ENCODE results near the gene CBR3.
A peak's percentile ranks its signal among the peaks of the same experiment; 100 is the strongest.
"Not testable (repeated sequence)": the region's sequence is repeated elsewhere in the genome, so short reads cannot be mapped to it uniquely, and the experiment has no call there.

Gene CBR3

DNA sequence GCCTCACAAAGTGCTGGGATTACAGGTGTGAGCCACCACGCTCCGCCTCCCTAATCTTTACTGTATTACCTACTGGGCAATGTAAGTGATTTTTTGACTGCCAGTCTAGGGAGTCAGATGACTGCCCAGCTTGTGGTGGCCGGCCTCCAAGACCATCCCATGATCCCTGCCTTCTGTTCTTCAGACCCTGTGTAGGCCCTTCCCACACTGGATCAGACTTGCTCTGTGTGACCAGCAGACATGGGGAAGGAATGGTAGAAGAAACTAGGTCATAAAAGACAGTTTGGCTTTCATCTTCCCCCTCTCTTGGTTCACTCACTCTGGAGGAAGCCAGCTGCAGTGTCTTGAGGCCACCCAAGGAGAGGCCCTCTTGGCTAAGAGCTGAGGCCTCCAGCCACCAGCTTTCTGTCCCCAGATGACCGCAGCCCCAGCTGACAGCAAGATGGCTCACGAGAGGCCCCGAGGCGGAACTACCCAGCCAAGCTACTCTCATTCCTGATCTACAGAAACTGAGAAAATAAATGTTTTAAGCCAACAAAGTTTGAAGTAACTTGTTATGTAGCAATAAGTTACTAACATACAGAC is 14.5 kb upstream of the CBR3 start:
- no peak for DNase-seq

DNA sequence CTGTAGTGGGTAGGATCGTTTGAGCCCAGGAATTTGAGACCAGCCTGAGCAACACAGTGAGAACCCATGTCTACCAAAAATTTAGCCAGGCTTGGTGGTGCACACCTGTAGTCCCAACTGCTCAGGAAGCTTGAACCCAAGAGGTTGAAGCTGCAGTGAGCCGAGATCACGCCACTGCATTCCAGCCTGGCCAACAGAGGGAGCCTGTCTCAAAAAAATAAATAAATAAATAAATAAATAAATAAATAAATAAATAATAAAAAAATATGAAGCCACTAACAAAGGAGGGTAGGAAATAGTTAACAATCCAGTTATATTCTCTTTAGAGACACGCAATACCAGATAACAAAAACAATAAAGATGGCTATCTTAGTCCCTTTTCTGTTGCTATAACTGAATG is 11.9 kb upstream of the CBR3 start:
- DNase-seq, result no peak

DNA sequence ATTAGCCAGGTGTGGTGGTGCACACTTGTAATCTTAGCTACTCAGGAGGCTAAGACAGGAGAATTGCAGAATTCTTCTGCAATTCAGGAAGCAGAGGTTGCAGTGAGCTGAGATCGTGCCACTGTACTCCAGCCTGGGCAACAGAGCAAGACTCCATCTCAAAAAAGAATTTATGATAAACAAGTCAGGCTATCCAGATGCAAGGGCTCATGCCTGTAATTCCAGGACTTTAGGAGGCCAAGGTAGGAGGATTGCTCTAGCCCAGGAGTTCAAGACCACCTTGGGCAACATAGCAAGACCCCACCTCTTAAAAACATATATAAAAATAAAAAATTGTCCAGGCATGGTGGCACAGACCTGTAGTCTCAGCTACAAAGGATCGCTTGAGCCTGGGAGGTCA is 10.5 kb upstream of the CBR3 start:
- DNase-seq, result no peak

DNA sequence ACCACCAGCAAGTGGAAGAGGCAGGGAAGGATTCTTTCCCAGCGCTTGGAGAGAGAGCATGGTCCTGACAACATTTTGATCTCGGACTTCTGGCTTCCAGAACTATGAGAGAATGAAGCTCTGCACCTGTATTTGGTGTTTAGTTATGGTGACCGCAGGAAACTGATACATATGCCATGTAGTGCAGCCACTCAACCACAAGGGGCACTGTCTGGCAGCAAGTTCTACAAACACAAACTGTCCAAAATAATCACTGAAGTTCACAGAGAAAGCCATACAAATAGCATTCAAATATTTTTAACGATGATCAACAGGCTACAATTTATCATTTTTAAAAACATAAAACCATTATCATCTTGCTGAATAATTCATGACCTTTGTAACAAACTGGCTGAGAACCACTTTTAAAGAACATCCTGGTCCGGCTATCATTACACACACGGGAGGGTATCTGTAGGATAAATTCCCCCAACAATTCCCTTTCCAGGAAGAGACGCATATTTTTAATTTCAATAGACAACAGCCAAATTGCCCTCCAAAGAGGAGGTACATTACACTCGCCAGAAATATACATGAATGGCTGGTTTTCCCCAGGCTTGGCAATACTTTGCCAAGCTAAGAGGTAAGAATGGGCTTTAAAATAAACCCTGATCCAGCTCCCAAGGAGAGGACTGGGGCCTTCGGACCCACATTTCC is 9.2 kb upstream of the CBR3 start:
- DNase-seq, result peak; percentile 49

DNA sequence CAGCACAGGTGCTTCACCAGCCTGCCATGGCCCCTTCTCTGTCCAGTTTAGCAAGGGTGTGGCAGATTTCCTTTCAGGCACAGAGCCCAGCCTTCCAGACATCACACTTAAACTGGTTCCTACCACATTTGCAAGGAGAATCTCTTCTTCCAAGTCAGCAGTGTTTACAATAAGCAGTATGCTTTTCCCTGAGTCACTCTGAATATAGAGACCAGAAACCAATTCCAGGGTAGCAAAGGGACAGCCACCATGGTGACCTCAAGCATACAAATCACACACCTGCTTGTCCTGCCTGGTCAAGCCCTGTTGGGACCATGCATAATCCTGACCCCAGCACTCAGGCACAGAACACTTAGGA is 8.7 kb upstream of the CBR3 start:
- no peak for DNase-seq

DNA sequence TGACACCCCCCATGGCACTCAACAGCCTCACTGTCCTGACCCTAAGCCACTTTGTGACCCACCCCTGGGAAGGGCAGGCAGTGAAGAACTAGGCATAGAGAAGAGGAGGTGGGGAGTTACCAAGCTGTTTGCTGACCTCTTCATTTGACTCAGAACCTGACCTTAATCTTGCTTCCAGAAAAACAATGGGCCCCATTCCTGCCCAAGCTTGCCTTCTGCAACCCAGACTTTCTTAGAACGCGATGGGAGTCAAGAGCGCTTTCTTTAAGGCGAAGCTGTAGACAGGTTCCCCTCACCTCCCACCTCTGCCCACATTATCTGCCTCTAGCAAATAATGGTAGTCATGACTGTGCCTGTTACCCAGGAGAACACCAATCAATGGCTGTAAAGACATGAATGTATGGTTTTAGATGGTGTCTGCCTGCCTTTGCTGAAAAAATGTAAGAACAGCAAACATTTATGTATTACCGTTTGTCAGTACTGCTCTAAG is 8.2 kb upstream of the CBR3 start:
- no peak for DNase-seq

DNA sequence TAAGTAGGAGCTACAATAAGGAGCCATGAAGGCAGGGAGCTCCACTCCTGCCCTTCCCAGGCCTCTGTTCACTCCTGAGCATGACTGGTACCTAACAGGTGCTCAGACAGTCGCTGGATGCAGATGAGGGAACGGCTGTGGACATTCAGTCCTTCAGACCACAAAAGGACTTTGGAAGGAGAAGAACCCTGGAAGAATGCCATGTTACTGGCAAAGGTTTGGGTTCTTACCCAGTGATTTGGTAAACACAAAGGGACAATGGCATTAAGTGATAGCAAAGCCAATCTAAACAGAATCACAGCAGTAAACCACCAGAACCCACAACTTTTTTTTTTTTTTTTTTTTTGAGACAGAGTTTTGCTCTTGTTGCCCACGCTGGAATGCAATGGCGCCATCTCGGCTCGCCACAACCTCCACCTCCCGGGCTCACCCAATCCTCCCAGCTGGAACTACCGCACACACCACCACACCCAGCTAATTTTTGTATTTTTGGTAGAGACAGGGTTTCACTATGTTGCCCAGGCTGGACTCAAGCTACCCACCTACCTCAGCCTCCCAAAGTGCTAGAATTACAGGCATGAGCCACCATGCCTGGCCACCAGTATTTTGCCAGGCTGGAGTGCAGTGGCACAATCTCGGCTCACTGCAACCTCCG is 7.5 kb upstream of the CBR3 start:
- no peak for DNase-seq

DNA sequence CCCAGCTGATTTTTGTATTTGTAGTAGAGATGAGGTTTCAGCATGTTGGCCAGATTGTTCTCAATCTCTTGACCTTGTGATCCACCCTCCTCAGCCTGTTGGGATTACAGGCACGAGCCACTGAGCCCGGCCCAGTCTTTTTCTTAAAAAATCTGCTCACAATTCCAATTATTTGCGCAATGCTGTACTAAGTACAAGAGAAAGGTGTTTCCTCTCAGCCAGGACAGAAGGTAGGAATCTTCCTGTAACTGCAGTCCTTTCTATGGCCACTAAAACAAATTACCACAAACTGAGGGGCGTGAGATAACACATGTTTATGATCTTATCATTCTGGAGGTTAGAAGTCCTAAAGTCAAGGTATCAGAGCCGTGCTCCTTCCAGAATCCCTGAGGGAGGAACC is 6.9 kb upstream of the CBR3 start:
- DNase-seq, result no peak

DNA sequence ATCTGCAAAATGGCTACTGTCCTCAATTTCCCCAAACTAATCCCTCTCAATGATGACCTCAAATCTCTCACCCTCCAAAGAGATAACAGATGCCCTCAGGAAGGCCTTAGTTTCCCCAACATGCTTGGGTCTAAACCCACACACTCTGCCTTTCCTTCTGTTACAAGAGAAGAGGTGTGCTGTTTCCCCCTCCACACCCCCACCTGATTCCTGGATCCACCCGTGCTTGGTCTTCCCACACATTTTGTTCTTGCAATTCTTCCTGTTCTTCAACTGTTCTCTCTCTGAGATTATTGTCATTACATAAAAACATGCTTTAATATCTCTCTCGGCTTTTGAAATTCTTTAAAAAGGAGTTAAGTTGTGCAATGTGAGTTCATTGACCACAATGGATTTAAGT is 5.7 kb upstream of the CBR3 start:
- DNase-seq, result no peak

DNA sequence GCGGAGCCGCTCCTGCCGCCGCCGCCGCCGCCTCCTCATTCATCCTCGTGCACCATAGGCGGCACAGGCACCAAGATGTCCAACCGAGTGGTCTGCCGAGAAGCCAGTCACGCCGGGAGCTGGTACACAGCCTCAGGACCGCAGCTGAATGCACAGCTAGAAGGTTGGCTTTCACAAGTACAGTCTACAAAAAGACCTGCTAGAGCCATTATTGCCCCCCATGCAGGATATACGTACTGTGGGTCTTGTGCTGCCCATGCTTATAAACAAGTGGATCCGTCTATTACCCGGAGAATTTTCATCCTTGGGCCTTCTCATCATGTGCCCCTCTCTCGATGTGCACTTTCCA is 4.5 kb upstream of the CBR3 start:
- not testable (repeated sequence) for DNase-seq

DNA sequence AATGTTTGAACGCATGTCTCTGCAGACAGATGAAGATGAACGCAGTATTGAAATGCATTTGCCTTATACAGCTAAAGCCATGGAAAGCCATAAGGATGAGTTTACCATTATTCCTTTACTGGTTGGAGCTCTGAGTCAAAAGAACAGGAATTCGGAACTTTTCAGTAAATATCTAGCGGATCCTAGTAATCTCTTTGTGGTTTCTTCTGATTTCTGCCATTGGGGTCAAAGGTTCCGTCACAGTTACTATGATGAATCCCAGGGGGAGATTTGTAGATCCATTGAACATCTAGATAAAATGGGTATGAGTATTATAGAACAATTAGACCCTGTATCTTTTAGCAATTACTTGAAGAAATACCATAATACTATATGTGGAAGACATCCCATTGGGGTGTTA is 4.0 kb upstream of the CBR3 start:
- DNase-seq, result not testable (repeated sequence)

DNA sequence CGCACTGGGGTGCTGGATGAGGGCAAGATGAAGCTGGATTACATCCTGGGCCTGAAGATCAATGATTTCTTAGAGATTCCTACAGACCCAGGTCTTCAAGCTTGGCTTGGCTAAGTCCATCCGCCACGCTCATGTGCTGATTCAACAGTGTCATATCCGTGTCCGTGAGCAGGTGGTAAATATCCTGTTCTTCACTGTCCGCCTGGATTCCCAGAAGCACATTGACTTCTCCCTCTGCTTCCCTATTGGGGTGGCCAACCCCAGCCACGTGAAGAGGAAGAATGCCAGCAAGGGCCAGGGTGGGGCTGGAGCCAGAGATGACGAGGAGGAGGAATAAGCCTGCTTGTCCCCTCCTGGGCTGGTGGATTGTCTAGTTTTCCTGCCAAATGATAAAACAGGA is 2.2 kb upstream of the CBR3 start:
- no peak for DNase-seq

DNA sequence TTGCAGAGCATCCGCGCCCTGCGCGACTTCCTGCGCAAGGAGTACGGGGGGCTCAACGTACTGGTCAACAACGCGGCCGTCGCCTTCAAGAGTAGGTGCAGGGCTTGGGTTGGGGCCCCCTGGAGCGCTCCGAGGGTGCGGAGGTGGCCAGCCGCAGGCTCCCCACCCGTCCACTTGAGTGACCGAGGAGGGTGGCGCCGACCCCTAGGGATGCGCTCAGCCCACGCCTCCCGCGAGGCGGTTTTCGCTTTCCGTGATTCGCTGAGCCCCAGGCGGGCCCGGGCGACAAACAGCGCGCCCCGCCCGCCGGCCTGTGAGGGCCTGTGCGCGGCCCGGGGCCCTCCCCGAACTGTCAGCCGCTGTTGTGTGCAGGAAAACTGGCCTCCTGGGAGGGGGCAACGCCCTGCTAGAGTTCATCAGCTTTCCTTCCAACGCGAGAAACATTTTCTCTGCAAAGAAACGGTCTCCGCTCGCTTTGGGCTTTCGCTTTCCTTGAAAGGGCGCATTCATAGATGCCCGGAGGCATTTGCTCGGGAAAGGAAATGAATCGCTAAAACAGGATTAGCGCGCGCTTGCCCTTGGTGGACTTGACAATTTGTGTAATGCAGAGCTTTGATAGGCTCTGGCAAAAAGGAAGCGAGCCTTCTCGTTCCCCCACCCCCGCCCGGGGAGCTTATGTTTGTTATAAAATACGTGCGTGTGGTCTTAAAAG is 668 bp downstream of the CBR3 start:
- no peak for DNase-seq

DNA sequence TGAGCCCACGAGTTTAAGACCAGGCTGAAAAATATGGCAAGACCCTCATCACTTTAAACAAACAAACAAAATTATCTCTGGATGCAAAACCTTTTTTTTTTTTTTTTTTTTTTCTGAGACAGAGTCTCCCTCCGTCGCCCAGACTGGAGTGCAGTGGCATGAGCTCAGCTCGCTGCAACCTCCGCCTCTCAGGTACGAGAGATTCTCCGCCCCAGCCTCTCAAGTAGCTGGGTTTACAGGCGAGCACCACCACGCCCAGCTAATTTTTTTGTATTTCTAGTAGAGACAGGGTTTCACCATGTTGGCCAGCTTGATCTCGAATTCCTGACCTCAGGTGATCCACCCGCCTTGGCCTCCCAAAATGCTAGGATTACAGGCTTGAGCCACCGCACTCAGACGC is 4.9 kb downstream of the CBR3 start:
- not testable (repeated sequence) for DNase-seq

DNA sequence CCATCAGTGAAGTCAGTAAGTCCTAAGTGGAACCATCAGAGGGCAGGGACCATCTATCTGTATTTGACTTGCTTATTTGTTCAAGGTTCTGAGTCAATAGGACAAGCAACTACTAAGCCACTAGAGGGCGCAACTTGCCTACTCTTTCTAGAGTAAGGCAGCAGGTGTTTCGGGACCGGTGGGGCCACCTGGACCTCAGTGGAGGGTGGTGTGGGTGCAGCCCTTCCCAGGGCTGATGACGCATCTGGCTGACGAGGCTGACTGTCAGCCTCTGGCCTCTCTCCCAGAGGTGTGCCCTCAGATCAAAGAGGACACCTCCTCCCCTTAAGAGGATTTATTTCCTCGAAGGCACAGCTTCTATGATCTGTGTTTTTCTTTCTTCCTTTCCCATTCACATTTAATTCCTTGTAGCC is 6.6 kb downstream of the CBR3 start:
- DNase-seq, result peak; percentile 74

DNA sequence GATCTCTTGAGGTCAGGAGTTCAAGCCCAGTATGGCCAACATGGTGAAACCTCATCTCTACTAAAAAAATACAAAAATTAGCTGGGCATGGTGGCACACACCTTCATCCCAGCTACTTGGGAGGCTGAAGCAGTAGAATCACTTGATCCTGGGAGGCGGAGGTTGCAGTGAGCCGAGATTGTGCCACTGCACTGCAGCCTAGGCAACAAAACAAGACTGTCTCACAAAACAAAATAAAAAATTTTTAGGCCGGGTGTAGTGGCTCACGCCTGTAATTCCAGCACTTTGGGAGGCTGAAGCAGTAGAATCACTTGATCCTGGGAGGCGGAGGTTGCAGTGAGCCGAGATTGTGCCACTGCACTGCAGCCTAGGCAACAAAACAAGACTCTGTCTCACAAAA is 9.4 kb downstream of the CBR3 start:
- not testable (repeated sequence) for DNase-seq

DNA sequence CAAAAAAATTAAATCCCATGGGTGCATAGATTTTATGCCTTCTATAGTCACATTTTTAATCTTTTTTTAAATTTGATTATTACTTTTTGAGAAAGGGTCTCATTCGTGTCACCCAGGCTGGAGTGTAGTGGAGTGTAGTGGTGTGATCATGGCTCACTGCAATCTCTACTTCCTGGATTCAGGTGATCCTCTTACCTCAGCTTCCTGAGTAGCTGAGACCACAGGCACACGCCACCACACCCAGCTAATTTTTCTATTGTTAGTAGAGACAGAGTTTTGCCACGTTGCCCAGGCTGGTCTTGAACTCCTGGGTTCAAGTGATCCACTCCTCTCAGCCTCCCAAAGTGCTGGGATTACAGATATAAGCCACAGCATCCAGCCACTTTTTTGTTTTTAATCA is 10.4 kb downstream of the CBR3 start:
- no peak for DNase-seq

DNA sequence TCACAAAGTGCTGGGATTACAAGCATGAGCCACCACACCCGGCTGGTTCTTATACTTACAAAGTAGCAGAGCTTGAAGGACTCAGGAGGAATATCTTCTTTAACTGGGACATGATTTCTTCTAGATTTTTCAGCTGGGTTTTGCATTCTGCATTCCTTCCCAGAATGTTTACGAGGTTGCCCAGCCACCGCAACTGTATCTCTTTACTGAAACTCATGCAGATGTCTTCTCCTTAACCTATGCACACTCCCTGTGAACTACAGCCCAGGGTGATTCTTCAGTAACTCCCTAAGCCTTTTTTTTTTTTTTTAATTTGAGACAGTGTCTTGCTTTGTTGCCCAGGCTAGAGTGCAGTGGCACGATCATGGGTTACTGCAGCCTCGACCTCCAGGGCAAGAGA is 13.0 kb downstream of the CBR3 start:
- no peak for DNase-seq

DNA sequence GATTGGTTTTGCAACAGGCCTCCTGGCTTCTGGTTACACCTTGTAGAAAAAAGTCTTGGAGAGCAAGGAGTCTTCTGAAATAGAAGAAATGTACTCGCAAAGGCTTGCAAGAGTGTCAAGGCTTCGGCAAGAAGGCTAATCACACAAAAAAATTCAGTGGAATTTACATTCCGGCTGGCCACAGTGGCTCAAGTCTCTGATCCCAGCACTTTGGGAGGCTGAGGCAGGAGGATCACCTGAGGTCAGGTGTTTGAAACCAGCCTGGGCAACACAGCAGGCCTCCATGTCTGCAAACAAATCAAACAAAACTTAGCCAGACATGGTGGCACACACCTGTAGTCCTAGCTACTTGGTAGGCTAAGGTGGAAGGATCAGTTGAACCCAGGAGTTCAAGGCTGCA is 14.0 kb downstream of the CBR3 start:
- no peak for DNase-seq

DNA sequence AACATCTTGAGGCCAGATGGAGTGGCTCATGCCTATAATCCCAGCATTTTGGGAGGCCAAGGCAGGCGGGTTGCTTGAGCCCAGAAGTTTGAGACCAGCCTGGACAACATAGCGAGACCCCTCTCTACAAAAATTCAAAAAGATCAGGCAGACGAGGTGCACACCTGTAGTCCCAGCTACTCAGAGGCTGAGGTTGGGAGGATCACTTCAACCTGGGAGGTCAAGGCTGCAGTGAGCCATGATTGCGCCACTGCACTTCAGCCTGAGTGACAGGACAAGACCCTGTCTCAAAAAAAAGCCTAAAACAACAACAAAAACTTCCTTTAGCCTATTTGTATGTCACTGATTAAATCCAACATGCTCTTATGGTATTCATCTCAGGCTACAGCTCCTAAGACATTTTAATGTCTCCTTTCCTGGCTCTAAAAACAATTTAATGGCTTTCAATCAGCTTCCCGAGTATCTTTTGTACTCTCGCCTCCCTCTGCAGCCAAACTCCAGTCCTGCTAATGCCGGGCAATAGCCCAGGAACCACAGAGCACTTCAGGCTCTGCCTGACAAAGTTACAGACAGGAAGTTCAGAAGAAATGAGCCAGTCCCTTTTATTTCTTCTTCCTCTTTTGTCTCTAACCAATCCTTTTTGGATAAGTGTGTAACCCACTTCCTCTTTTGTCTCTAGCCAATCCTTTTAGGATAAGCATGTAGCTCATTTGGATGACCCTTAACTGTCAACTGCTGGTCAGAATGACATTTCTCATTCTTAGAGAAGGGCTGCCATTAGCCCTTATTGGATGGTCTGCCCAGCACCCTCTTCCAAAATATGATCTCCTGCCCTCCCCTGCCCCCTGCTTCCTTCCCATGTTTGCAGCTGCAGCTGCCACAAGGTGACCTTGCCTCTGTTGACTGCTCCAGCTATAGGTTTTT is 15.2 kb downstream of the CBR3 start:
- DNase-seq, result no peak

DNA sequence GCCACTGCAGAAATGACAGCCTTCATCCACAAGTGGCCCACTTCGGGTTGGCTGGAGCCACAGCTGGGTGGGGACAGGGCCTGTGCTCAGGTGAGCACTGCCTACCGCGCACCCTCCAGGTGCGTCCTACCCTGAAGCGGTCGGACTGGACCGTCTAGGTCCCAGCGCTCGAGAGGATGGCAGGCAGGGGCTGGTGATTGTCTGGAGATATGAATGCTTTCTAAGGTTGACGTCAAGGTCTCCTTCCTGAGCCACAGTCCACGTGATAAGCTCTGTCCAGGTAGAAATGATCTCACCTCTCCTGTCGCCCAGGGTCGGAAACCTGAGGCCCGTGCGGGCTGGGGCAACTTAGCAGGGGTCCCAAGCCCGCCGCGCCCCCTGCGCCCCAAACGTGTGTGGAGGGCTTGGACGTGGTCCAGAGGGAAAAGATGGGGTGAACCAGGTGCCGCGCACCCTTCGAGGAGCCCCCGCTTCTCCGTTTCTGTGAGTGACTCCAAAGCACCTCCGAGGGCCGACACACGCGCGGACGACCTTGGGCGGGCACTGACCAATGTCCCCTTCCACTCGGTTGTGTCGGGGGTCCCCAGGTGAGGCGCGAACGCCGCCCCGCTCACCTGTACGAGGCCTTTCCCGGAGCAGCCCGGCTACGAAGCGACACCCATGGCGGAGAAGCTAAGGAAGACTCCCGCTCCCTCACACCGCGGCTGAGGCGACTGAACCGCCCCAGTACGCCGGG is 20.9 kb downstream of the CBR3 start:
- DNase-seq, result no peak

DNA sequence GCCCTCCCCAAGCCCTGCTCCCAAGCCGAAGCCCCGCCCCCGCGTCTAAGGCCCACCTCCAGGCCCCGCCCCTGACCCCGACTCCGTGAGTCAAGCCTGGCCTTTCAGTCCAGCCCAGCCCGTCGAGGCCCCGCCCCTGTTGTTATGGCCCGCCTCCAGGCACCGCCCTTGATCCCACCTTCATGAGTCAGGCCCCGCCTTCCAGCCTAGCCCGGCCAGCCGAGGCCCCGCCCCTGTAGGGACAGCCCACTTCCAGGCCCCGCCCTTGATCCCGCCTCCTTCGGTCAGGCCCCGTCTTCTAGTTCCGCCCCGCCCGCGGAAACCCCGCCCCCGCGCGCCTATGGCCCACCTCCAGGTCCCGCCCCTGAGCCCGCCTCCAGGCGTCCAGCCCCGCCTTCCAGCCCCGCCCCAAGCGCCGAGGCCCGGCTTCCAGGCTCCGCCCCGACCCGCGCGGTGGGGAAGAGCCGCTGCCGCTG is 21.5 kb downstream of the CBR3 start:
- peak; percentile 100 for DNase-seq

Measured in activated CD4-positive, CD25-positive, alpha-beta regulatory T cell treated with anti-CD3 and anti-CD28 coated beads, Interleukin-2, amount 50 U/mL, for 72 hours (primary cell).